GM12864 (cell line): ENCODE measurements around the gene FIGLA.

Experiments
- DNase-seq: peaks from one replicate; pipeline ENCODE4 v3.0.0-alpha.2; 2011; ENCODE audit warnings: low read depth
- H3K4me3 ChIP-seq: 2 replicates; pipeline ENCODE4 v1.5.1; 2011; ENCODE audit warnings: mild to moderate bottlenecking, low read depth, low read length, control low read depth
- CTCF ChIP-seq: IDR thresholded peaks from 2 replicates; pipeline ENCODE4 v1.5.1; 2011; ENCODE audit warnings: low read depth, mild to moderate bottlenecking, moderate library complexity, low read length, control low read depth, inconsistent platforms; ENCODE audit errors: missing control alignments

Gene FIGLA

GRCh38 chr2:70832386-70832785 lies 41.9 kb upstream of the FIGLA start:
- no peak overlapping the region for H3K4me3 ChIP-seq
- no peak for DNase-seq
- TF ChIP-seq CTCF: no peak

- H3K4me3 ChIP-seq: no peak overlapping the region
- DNase-seq: no peak
- TF ChIP-seq CTCF: no peak
These were observed 41.4 kb upstream of the FIGLA start for GRCh38 chr2:70831861-70832260.

GRCh38 chr2:70830366-70830765 lies 39.9 kb upstream of the FIGLA start:
- no peak overlapping the region for H3K4me3 ChIP-seq
- TF ChIP-seq CTCF: no peak
- DNase-seq: no peak

GRCh38 chr2:70829916-70830315 lies 39.5 kb upstream of the FIGLA start:
- no peak for TF ChIP-seq CTCF
- DNase-seq: no peak
- H3K4me3 ChIP-seq: no peak overlapping the region

GRCh38 chr2:70828914-70829824 lies 38.7 kb upstream of the FIGLA start:
- H3K4me3 ChIP-seq: no peak overlapping the region
- TF ChIP-seq CTCF: no peak
- DNase-seq: no peak

GRCh38 chr2:70828115-70828514 lies 37.7 kb upstream of the FIGLA start:
- TF ChIP-seq CTCF: no peak
- DNase-seq: no peak
- no peak overlapping the region for H3K4me3 ChIP-seq

- DNase-seq: no peak
- no peak overlapping the region for H3K4me3 ChIP-seq
- TF ChIP-seq CTCF: no peak
These were observed 36.9 kb upstream of the FIGLA start for GRCh38 chr2:70827388-70827787.
